ENCODE data around the gene ADAMTS13.

The ADAMTS13 gene

GRCh38 chr9:133483611-133484010 is 61.4 kb downstream of the ADAMTS13 start:
- ATAC-seq (ENCODE audit: low read depth) (no peak), DNase-seq (ENCODE audit: low spot score in 2 of 2) (no peak)
- no peaks in the 10 kb centered on the region for H3K9me3 Mint-ChIP-seq
- H3K36me3 Mint-ChIP-seq = no peaks in the 10 kb centered on the region
- H3K4me1 Mint-ChIP-seq = peaks cover 12% of the 10 kb centered on the region
- H3K27me3 Mint-ChIP-seq = no peaks in the 10 kb centered on the region
- no peak overlapping the region for H3K4me3 Mint-ChIP-seq
- H3K27ac Mint-ChIP-seq = no peak overlapping the region

- ATAC-seq (ENCODE audit: low read depth) = no peak
- Mint-ChIP-seq H3K9me3 (no peaks in the 10 kb centered on the region), H3K27me3 (peaks cover 5% of the 10 kb centered on the region), H3K36me3 (no peaks in the 10 kb centered on the region), H3K4me3 (no peak overlapping the region), H3K4me1 (peaks cover 6% of the 10 kb centered on the region), H3K27ac (no peak overlapping the region)
- no peak for DNase-seq (ENCODE audit: low spot score in 2 of 2)
These were observed 62.7 kb downstream of the ADAMTS13 start for GRCh38 chr9:133484671-133485437.

GRCh38 chr9:133485531-133486260 is 63.5 kb downstream of the ADAMTS13 start:
- Mint-ChIP-seq H3K27me3 (peaks cover 11% of the 10 kb centered on the region), H3K27ac (no peak overlapping the region), H3K4me3 (peak overlapping the region; percentile 64), H3K4me1 (peaks cover 4% of the 10 kb centered on the region), H3K36me3 (no peaks in the 10 kb centered on the region), H3K9me3 (no peaks in the 10 kb centered on the region)
- peak; percentile 63 for ATAC-seq (ENCODE audit: low read depth)
- DNase-seq (ENCODE audit: low spot score in 2 of 2) = peak in 1 of 2 donors; percentile 41

- H3K27ac Mint-ChIP-seq = no peak overlapping the region
- peaks cover 4% of the 10 kb centered on the region for H3K4me1 Mint-ChIP-seq
- ATAC-seq (ENCODE audit: low read depth) (no peak), DNase-seq (ENCODE audit: low spot score in 2 of 2) (no peak)
- H3K9me3 Mint-ChIP-seq = no peaks in the 10 kb centered on the region
- H3K36me3 Mint-ChIP-seq = no peaks in the 10 kb centered on the region
- H3K27me3 Mint-ChIP-seq = peaks cover 12% of the 10 kb centered on the region
- no peak overlapping the region for H3K4me3 Mint-ChIP-seq
These were observed 65.2 kb downstream of the ADAMTS13 start for GRCh38 chr9:133487331-133487725.

GRCh38 chr9:133488686-133489252 is 66.6 kb downstream of the ADAMTS13 start:
- no peak for DNase-seq (ENCODE audit: low spot score in 2 of 2)
- Mint-ChIP-seq H3K9me3 (no peaks in the 10 kb centered on the region), H3K27me3 (peaks cover 13% of the 10 kb centered on the region), H3K4me3 (no peak overlapping the region), H3K36me3 (no peaks in the 10 kb centered on the region), H3K4me1 (peaks cover 4% of the 10 kb centered on the region), H3K27ac (no peak overlapping the region)
- ATAC-seq (ENCODE audit: low read depth) = no peak

GRCh38 chr9:133489253-133490190 is 67.4 kb downstream of the ADAMTS13 start:
- Mint-ChIP-seq H3K4me1 (peaks cover 4% of the 10 kb centered on the region), H3K27me3 (peaks cover 15% of the 10 kb centered on the region), H3K27ac (no peak overlapping the region), H3K9me3 (no peaks in the 10 kb centered on the region), H3K4me3 (no peak overlapping the region), H3K36me3 (no peaks in the 10 kb centered on the region)
- DNase-seq (ENCODE audit: low spot score in 2 of 2) (no peak), ATAC-seq (ENCODE audit: low read depth) (no peak)

GRCh38 chr9:133490201-133490681 is 68.1 kb downstream of the ADAMTS13 start:
- Mint-ChIP-seq H3K36me3 (no peaks in the 10 kb centered on the region), H3K4me3 (no peak overlapping the region), H3K4me1 (peaks cover 4% of the 10 kb centered on the region), H3K27ac (no peak overlapping the region), H3K27me3 (peaks cover 15% of the 10 kb centered on the region), H3K9me3 (no peaks in the 10 kb centered on the region)
- DNase-seq (ENCODE audit: low spot score in 2 of 2) = no peak
- ATAC-seq (ENCODE audit: low read depth) = no peak

- ATAC-seq (ENCODE audit: low read depth) (no peak), DNase-seq (ENCODE audit: low spot score in 2 of 2) (no peak)
- Mint-ChIP-seq H3K36me3 (no peaks in the 10 kb centered on the region), H3K9me3 (no peaks in the 10 kb centered on the region), H3K27ac (no peak overlapping the region), H3K4me3 (no peak overlapping the region), H3K27me3 (peaks cover 15% of the 10 kb centered on the region), H3K4me1 (peaks cover 2% of the 10 kb centered on the region)
These were observed 68.9 kb downstream of the ADAMTS13 start for GRCh38 chr9:133490865-133491655.

- H3K4me3 Mint-ChIP-seq = no peak overlapping the region
- no peaks in the 10 kb centered on the region for H3K4me1 Mint-ChIP-seq
- ATAC-seq (ENCODE audit: low read depth) = no peak
- no peaks in the 10 kb centered on the region for H3K36me3 Mint-ChIP-seq
- H3K27me3 Mint-ChIP-seq = peaks cover 15% of the 10 kb centered on the region
- no peaks in the 10 kb centered on the region for H3K9me3 Mint-ChIP-seq
- no peak for DNase-seq (ENCODE audit: low spot score in 2 of 2)
- no peak overlapping the region for H3K27ac Mint-ChIP-seq
These were observed 69.4 kb downstream of the ADAMTS13 start for GRCh38 chr9:133491656-133491925.

- DNase-seq (ENCODE audit: low spot score in 2 of 2) (no peak), ATAC-seq (ENCODE audit: low read depth) (no peak)
- no peaks in the 10 kb centered on the region for H3K4me1 Mint-ChIP-seq
- peaks cover 15% of the 10 kb centered on the region for H3K27me3 Mint-ChIP-seq
- H3K4me3 Mint-ChIP-seq = no peak overlapping the region
- H3K9me3 Mint-ChIP-seq = no peaks in the 10 kb centered on the region
- no peaks in the 10 kb centered on the region for H3K36me3 Mint-ChIP-seq
- H3K27ac Mint-ChIP-seq = no peak overlapping the region
These were observed 70.2 kb downstream of the ADAMTS13 start for GRCh38 chr9:133492061-133493021.

GRCh38 chr9:133493428-133493827 is 71.3 kb downstream of the ADAMTS13 start:
- ATAC-seq (ENCODE audit: low read depth) (no peak), DNase-seq (ENCODE audit: low spot score in 2 of 2) (no peak)
- Mint-ChIP-seq H3K27ac (no peak overlapping the region), H3K4me3 (no peak overlapping the region), H3K36me3 (no peaks in the 10 kb centered on the region), H3K27me3 (peaks cover 20% of the 10 kb centered on the region), H3K9me3 (no peaks in the 10 kb centered on the region), H3K4me1 (no peaks in the 10 kb centered on the region)

- H3K4me3 Mint-ChIP-seq = no peak overlapping the region
- peaks cover 22% of the 10 kb centered on the region for H3K27me3 Mint-ChIP-seq
- H3K36me3 Mint-ChIP-seq = no peaks in the 10 kb centered on the region
- H3K4me1 Mint-ChIP-seq = peaks cover 2% of the 10 kb centered on the region
- H3K27ac Mint-ChIP-seq = no peak overlapping the region
- DNase-seq (ENCODE audit: low spot score in 2 of 2) (no peak), ATAC-seq (ENCODE audit: low read depth) (no peak)
- no peaks in the 10 kb centered on the region for H3K9me3 Mint-ChIP-seq
These were observed 71.8 kb downstream of the ADAMTS13 start for GRCh38 chr9:133493845-133494540.
